ENCODE results near the gene PGAP2. TPM values are rescaled to one million over a fixed set of nuclear protein-coding genes. Genes with fewer than 3 reads are reported as not detected.

PGAP2 gene
- total and polyA plus RNA-seq, 9 donors = 8.7 to 29.8 (median 22.3) TPM

DNA sequence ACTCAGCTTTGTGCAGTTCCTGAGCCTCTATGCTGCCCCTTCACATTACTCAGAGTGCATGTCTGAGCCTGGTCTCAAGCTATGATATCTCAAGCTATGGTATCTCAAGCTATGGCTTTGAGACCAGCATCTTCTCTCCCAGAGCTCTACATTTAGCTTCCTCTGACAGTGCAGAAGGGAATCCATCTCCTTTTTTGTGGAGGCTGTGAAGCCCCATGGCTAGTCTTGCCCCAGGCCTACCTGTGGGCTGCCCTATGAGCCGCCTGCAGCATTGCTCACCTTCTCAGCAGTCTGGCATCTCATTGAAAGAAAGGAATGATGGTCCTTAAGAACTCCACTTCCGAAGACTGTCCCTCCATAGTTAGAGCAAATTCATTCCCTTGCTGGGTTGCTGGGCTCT, 12.6 kb downstream of the PGAP2 start:
- WGBS (ENCODE audit: insufficient coverage) = 100% methylated on average over 2 of the region's 2 CpGs
- Histone ChIP-seq H3K36me3 (ENCODE audit: control insufficient read depth, insufficient read depth, low read length) (peaks cover 16% of the 10 kb centered on the region), H3K27me3 (ENCODE audit: control insufficient read depth, insufficient read depth, low read length) (no peaks in the 10 kb centered on the region), H3K4me1 (ENCODE audit: control insufficient read depth, insufficient read depth, low read length) (no peaks in the 10 kb centered on the region), H3K27ac (ENCODE audit: low read length) (no peak overlapping the region), H3K9me3 (replicated peaks; ENCODE audit: control insufficient read depth, low read depth, low read length) (no peaks in the 10 kb centered on the region), H3K4me3 (ENCODE audit: low read length) (no peak overlapping the region)
- no peak for DNase-seq

DNA sequence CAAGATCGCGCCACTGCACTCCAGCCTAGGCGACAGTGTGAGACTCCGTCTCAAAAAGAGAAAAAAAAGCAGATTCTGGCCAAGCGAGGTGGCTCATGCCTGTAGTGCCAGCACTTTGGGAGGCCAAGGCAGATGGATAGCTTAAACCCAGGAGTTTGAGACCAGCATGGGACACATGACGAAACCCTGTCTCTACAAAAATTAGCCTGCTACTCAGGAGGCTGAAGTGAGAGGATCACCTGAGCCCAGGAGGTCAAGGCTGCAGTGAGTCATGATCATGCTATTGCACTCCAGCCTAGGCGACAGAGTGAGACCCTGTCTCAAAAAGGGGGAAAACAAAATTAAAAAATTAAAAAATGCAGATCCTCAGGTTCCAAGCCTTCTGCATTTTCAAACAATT, 14.0 kb downstream of the PGAP2 start:
- no peak overlapping the region for H3K4me3 ChIP-seq (ENCODE audit: low read length)
- no peaks in the 10 kb centered on the region for H3K4me1 ChIP-seq (ENCODE audit: control insufficient read depth, insufficient read depth, low read length)
- H3K27me3 ChIP-seq (ENCODE audit: control insufficient read depth, insufficient read depth, low read length) = no peaks in the 10 kb centered on the region
- H3K36me3 ChIP-seq (ENCODE audit: control insufficient read depth, insufficient read depth, low read length) = peaks cover 28% of the 10 kb centered on the region
- DNase-seq = no peak
- 93% methylated on average over 6 of the region's 7 CpGs for WGBS (ENCODE audit: insufficient coverage)
- H3K9me3 ChIP-seq (replicated peaks; ENCODE audit: control insufficient read depth, low read depth, low read length) = no peaks in the 10 kb centered on the region
- no peak overlapping the region for H3K27ac ChIP-seq (ENCODE audit: low read length)

DNA sequence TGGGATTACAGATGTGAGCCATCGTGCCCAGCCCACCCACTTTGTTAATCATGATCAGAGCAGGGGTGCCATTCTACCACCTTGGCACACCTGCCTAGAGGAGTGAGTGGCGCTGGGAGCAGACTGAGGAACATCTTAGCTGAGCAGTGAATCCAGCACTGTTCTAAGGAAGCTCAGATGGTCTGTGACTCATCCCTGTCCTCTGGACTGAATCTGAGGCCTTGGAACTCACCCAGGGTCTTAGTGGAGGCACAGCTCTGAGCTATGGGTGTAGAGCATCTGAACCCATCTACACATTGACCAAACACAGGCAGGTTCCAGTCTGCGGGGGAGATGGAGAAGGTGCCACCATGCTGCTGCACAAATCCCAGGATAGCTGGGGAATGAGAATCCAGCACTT, 14.9 kb downstream of the PGAP2 start:
- no peak overlapping the region for H3K4me3 ChIP-seq (ENCODE audit: low read length)
- H3K27me3 ChIP-seq (ENCODE audit: control insufficient read depth, insufficient read depth, low read length) = no peaks in the 10 kb centered on the region
- H3K4me1 ChIP-seq (ENCODE audit: control insufficient read depth, insufficient read depth, low read length) = no peaks in the 10 kb centered on the region
- peaks cover 37% of the 10 kb centered on the region for H3K36me3 ChIP-seq (ENCODE audit: control insufficient read depth, insufficient read depth, low read length)
- WGBS (ENCODE audit: insufficient coverage) = 90% methylated on average over 2 of the region's 3 CpGs
- H3K27ac ChIP-seq (ENCODE audit: low read length) = no peak overlapping the region
- DNase-seq = no peak
- no peaks in the 10 kb centered on the region for H3K9me3 ChIP-seq (replicated peaks; ENCODE audit: control insufficient read depth, low read depth, low read length)

DNA sequence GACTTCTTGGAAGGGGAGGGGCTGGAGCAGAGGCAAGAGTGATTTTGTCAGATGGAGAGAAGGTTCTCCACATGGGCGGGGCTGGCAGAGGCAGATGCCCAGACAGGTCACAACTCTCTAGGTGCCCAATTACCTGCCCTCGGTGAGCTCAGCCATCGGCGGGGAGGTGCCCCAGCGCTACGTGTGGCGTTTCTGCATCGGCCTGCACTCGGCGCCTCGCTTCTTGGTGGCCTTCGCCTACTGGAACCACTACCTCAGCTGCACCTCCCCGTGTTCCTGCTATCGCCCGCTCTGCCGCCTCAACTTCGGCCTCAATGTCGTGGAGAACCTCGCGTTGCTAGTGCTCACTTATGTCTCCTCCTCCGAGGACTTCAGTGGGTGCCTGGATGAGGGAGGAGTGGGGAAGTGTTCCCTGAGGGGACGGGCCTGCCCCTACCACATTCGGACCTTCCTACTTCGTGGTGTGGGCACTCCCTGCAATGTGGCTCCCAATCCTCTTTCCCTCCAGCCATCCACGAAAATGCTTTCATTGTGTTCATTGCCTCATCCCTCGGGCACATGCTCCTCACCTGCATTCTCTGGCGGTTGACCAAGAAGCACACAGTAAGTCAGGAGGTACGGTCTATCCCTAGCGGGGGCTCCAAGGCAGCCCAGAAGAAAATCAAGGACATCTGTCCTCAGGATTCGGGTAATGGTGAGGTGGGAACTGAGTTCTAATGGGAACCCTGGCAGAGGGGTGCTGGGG, 15.6 kb downstream of the PGAP2 start:
- Histone ChIP-seq H3K4me3 (ENCODE audit: low read length) (no peak overlapping the region), H3K4me1 (ENCODE audit: control insufficient read depth, insufficient read depth, low read length) (no peaks in the 10 kb centered on the region), H3K27ac (ENCODE audit: low read length) (no peak overlapping the region), H3K9me3 (replicated peaks; ENCODE audit: control insufficient read depth, low read depth, low read length) (no peaks in the 10 kb centered on the region), H3K36me3 (ENCODE audit: control insufficient read depth, insufficient read depth, low read length) (peaks cover 38% of the 10 kb centered on the region), H3K27me3 (ENCODE audit: control insufficient read depth, insufficient read depth, low read length) (no peaks in the 10 kb centered on the region)
- DNase-seq = no peak
- WGBS (ENCODE audit: insufficient coverage) = 91% methylated on average over 19 of the region's 30 CpGs

DNA sequence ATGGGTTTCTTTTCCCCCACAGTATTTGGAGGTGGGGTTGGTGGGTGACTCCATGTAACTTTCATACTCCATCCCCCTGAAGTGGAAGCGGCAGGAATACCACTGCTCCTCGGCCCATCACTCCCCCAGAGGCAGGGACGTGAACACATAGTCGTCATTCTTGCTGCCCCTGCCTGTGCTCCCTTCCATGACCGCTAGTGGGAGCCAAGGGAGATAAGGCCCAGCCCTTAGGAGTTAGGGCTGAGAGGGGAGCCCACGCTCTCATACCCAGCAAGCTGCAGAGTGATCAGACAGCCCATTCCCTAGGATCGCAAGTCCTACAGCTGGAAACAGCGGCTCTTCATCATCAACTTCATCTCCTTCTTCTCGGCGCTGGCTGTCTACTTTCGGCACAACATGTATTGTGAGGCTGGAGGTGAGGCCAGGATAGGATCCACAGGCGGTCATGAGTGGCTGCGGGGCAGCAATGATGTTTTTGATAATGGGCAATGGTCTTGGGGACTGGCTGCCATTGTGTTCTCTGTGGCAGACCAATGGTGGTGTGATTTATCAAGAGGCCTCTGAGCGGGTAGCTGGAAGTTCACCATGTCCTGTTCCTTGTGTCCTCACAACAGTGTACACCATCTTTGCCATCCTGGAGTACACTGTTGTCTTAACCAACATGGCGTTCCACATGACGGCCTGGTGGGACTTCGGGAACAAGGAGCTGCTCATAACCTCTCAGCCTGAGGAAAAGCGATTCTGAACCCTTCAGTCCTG, 16.5 kb downstream of the PGAP2 start:
- Histone ChIP-seq H3K4me3 (ENCODE audit: low read length) (no peak overlapping the region), H3K27ac (ENCODE audit: low read length) (no peak overlapping the region), H3K9me3 (replicated peaks; ENCODE audit: control insufficient read depth, low read depth, low read length) (no peaks in the 10 kb centered on the region), H3K4me1 (ENCODE audit: control insufficient read depth, insufficient read depth, low read length) (no peaks in the 10 kb centered on the region), H3K36me3 (ENCODE audit: control insufficient read depth, insufficient read depth, low read length) (peaks cover 45% of the 10 kb centered on the region), H3K27me3 (ENCODE audit: control insufficient read depth, insufficient read depth, low read length) (no peaks in the 10 kb centered on the region)
- no peak for DNase-seq
- WGBS (ENCODE audit: insufficient coverage) = 95% methylated on average over 7 of the region's 18 CpGs

DNA sequence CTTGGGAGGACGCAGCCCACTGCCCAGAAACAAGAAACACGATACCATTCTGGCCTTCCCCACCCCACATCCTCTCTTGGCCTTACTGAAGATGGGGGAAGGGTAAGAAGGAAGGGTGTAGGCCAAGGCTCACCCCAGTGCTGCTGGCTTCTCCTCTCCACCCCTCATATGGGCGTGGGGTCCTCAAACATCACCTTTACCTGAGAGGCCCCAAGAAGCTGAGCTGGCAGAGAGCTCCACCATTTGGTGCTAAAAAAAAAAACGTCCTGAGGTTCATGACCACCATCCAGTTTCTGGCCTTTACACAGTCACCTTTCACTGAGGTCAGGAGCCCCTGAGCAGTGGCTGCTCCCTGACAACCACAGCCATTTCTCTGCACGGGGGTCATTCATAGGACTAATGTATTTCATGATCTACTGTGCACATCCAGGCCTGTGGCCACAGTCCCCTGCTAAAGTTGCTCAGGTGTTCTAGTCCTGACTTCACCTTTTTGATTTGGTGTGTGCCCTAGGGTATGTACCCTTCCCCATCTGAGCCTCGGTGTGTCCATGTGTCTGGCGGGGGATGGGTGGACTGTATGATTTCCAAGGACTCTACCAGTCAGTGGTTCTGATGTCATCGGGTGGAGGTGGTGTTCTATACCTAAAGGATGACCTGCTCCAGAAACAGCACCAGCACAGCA, 17.3 kb downstream of the PGAP2 start:
- no peaks in the 10 kb centered on the region for H3K27me3 ChIP-seq (ENCODE audit: control insufficient read depth, insufficient read depth, low read length)
- no peaks in the 10 kb centered on the region for H3K9me3 ChIP-seq (replicated peaks; ENCODE audit: control insufficient read depth, low read depth, low read length)
- H3K4me1 ChIP-seq (ENCODE audit: control insufficient read depth, insufficient read depth, low read length) = no peaks in the 10 kb centered on the region
- peaks cover 52% of the 10 kb centered on the region for H3K36me3 ChIP-seq (ENCODE audit: control insufficient read depth, insufficient read depth, low read length)
- no peak overlapping the region for H3K4me3 ChIP-seq (ENCODE audit: low read length)
- 75% methylated on average over 2 of the region's 8 CpGs for WGBS (ENCODE audit: insufficient coverage)
- no peak overlapping the region for H3K27ac ChIP-seq (ENCODE audit: low read length)
- DNase-seq = no peak

DNA sequence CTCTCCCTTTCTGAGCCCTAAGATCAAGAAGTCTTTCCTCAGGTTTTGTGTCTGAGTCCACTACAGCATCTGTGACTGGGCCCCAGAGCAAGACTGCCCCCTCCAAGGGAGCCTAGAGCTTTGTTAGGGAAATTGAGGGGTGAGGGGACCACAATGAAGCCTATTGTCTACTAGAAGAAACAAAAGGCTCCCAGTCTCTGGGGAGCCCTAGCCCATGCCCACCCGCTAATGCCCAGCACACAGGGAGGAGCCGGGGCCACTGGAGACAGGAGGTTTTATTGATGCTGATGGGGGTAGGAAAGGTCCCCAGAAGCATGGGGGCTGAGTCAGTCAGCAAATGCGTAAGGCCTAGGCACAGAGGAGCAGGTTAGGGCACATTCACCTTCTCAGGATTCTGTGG, 18.4 kb downstream of the PGAP2 start:
- Histone ChIP-seq H3K4me3 (ENCODE audit: low read length) (no peak overlapping the region), H3K9me3 (replicated peaks; ENCODE audit: control insufficient read depth, low read depth, low read length) (no peaks in the 10 kb centered on the region), H3K36me3 (ENCODE audit: control insufficient read depth, insufficient read depth, low read length) (peaks cover 56% of the 10 kb centered on the region), H3K27me3 (ENCODE audit: control insufficient read depth, insufficient read depth, low read length) (no peaks in the 10 kb centered on the region), H3K4me1 (ENCODE audit: control insufficient read depth, insufficient read depth, low read length) (no peaks in the 10 kb centered on the region), H3K27ac (ENCODE audit: low read length) (no peak overlapping the region)
- 97% methylated on average over 3 of the region's 3 CpGs for WGBS (ENCODE audit: insufficient coverage)
- DNase-seq = no peak

DNA sequence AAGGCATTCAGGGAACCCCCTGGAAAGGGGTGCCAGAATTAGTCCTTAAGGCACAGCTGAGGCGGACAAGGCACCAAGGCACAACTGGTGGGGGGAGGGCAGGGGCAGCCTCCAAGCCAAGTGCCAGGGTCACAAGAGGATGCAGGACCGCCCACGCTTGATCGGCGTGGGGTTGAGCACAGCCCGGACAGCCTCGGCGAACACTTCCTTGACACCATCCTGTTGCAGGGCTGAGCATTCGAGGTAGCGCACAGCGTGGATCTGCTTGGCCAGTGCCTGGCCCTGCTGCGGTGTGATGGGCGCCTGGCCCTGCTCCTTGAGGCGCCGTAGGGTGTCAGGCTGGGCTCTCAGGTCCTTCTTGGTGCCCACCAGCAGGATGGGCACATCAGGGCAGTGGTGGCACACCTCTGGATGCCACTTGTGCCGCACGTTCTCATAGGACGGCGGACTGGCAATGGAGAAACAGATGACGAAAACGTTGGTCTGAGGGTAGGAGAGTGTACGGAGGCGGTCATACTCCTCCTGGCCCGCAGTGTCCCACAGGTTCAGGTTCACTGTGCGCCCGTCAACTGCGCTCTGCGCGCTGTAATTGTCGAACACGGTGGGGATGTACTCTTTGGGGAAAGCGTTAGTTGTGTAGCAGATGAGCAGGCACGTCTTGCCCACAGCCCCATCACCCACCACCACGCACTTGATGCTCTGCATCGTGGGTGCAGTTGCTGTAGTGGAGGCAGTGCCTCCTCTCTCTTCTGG, 19.2 kb downstream of the PGAP2 start:
- H3K4me1 ChIP-seq (ENCODE audit: control insufficient read depth, insufficient read depth, low read length) = peaks cover 4% of the 10 kb centered on the region
- peaks cover 58% of the 10 kb centered on the region for H3K36me3 ChIP-seq (ENCODE audit: control insufficient read depth, insufficient read depth, low read length)
- 92% methylated on average over 31 of the region's 35 CpGs for WGBS (ENCODE audit: insufficient coverage)

DNA sequence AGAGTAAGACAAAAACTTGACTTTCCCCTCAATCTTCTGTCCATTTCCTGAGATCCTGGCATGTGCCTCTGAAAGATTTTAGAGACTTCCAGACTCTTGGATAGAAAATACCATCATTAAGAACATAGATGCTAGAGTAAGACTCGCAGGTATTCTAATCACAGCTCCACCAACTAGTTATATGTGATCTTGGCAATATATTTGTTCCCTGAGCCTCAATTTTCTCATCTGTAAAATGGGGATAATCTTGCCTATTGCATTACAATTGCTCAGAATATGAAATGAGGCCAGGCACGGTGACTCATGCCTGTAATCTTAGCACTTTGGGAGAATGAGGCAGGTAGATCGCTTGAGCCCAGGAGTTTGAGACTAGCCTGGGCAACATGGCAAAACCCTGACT, 21.7 kb downstream of the PGAP2 start:
- no peak for DNase-seq
- H3K9me3 ChIP-seq (replicated peaks; ENCODE audit: control insufficient read depth, low read depth, low read length) = no peaks in the 10 kb centered on the region
- peaks cover 10% of the 10 kb centered on the region for H3K4me1 ChIP-seq (ENCODE audit: control insufficient read depth, insufficient read depth, low read length)
- no peak overlapping the region for H3K4me3 ChIP-seq (ENCODE audit: low read length)
- WGBS (ENCODE audit: insufficient coverage) = no CpG with 5 or more reads among the region's 3 CpGs
- no peaks in the 10 kb centered on the region for H3K27me3 ChIP-seq (ENCODE audit: control insufficient read depth, insufficient read depth, low read length)
- no peak overlapping the region for H3K27ac ChIP-seq (ENCODE audit: low read length)
- peaks cover 76% of the 10 kb centered on the region for H3K36me3 ChIP-seq (ENCODE audit: control insufficient read depth, insufficient read depth, low read length)

More for the DNA sequence above, 19.2 kb downstream of the PGAP2 start:
- H3K4me3 ChIP-seq (ENCODE audit: low read length) = no peak overlapping the region
- H3K9me3 ChIP-seq (replicated peaks; ENCODE audit: control insufficient read depth, low read depth, low read length) = no peaks in the 10 kb centered on the region
- H3K27ac ChIP-seq (ENCODE audit: low read length) = no peak overlapping the region
- no peaks in the 10 kb centered on the region for H3K27me3 ChIP-seq (ENCODE audit: control insufficient read depth, insufficient read depth, low read length)
- no peak for DNase-seq

DNA sequence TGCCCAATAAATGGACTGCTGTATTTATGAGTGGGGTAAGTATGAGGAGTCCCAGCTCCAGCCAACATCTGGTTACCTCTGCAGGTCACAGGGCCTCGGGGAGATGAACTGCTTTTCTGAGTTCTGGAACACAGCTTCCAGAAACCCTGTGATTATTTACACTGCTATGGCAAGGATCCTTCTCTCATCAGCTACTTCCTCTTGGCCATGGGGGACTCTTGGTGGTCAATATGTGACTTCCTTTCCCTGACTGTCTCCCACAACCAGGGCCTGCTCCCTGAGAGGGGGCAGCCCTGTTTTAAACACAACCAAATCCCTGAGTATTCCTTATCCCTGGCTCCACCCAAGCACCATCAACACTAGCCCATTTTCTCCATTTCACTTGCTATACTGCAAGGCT, 22.4 kb downstream of the PGAP2 start:
- peaks cover 73% of the 10 kb centered on the region for H3K36me3 ChIP-seq (ENCODE audit: control insufficient read depth, insufficient read depth, low read length)
- H3K4me3 ChIP-seq (ENCODE audit: low read length) = no peak overlapping the region
- DNase-seq = no peak
- H3K4me1 ChIP-seq (ENCODE audit: control insufficient read depth, insufficient read depth, low read length) = peaks cover 11% of the 10 kb centered on the region
- H3K9me3 ChIP-seq (replicated peaks; ENCODE audit: control insufficient read depth, low read depth, low read length) = no peaks in the 10 kb centered on the region
- H3K27ac ChIP-seq (ENCODE audit: low read length) = no peak overlapping the region
- H3K27me3 ChIP-seq (ENCODE audit: control insufficient read depth, insufficient read depth, low read length) = no peaks in the 10 kb centered on the region
- WGBS (ENCODE audit: insufficient coverage) = no CpG with 5 or more reads among the region's 1 CpG
